Endodermal cell (in vitro differentiated cells): Measurements from ENCODE around the gene BZW1. TPM values are rescaled to one million over a fixed set of nuclear protein-coding genes. Genes with fewer than 3 reads are reported as not detected.

Experiments used
- DNase-seq: peaks from one replicate; pipeline ENCODE4 v3.0.0-alpha.2; 2017
- H3K27ac ChIP-seq: 2 replicates; pipeline ENCODE4 v1.5.1; 2013; ENCODE audit warnings: mild to moderate bottlenecking, low read depth, low read length, moderate library complexity
- H3K27me3 ChIP-seq: 2 replicates; pipeline ENCODE4 v1.6.1; 2013; ENCODE audit warnings: mild to moderate bottlenecking, low read length, moderate library complexity; ENCODE audit not compliant: insufficient read depth, control insufficient read depth, poor library complexity, severe bottlenecking
- H3K36me3 ChIP-seq: 2 replicates; pipeline ENCODE4 v1.7.0; 2013; ENCODE audit warnings: mild to moderate bottlenecking, low read length, moderate library complexity; ENCODE audit not compliant: control insufficient read depth, insufficient read depth
- H3K4me1 ChIP-seq: one replicate; pipeline ENCODE4 v1.7.0; 2013; ENCODE audit warnings: low read length; ENCODE audit not compliant: control insufficient read depth, insufficient read depth
- H3K4me3 ChIP-seq: 2 replicates; pipeline ENCODE4 v1.5.1; 2013; ENCODE audit warnings: mild to moderate bottlenecking, low read length, moderate library complexity
- H3K9ac ChIP-seq: 2 replicates; pipeline ENCODE4 v1.6.1; 2013; ENCODE audit warnings: mild to moderate bottlenecking, low read length, moderate library complexity; ENCODE audit not compliant: poor library complexity, severe bottlenecking; ENCODE audit errors: extremely low read depth
- H3K9me3 ChIP-seq: 2 replicates; pipeline ENCODE4 v1.6.1; 2013; ENCODE audit warnings: mild to moderate bottlenecking, low read length, moderate library complexity; ENCODE audit not compliant: control insufficient read depth
- H3K27ac Mint-ChIP-seq: 2 replicates; pipeline ENCODE4 v1.8.0; 2020; ENCODE audit warnings: mixed read lengths
- H3K27me3 Mint-ChIP-seq: 2 replicates; pipeline ENCODE4 v1.8.0; 2021; ENCODE audit warnings: mild to moderate bottlenecking, mixed read lengths; ENCODE audit not compliant: insufficient read depth
- H3K36me3 Mint-ChIP-seq: 2 replicates; pipeline ENCODE4 v1.8.0; 2020; ENCODE audit warnings: low read depth, mixed read lengths
- H3K4me1 Mint-ChIP-seq: 2 replicates; pipeline ENCODE4 v1.8.0; 2020; ENCODE audit warnings: mixed read lengths
- H3K4me3 Mint-ChIP-seq: 2 replicates; pipeline ENCODE4 v1.8.0; 2020; ENCODE audit warnings: mild to moderate bottlenecking, moderate library complexity, mixed read lengths
- H3K9me3 Mint-ChIP-seq: 2 replicates; pipeline ENCODE4 v1.8.0; 2020; ENCODE audit warnings: mild to moderate bottlenecking, mixed read lengths
- WGBS, 2 experiments: methylation state at CpG; one replicate each; pipeline versions ENCODE4 v1.1.5 to v1.1.7; 2013; ENCODE audit warnings: missing lambda C conversion rate in 2 of 2, mixed read lengths in 1 of 2; ENCODE audit not compliant: insufficient coverage in 1 of 2, insufficient read length in 1 of 2; 5-methylcytosine and 5-hydroxymethylcytosine counted together
- total RNA-seq, 2 donors: library from RNA; stranded (reverse); fragmentation: NEBNext Ultra II Directional in 1 of 2; extraction: Animal tissue kit (Norgen Biotek cat#: 25700) in 1 of 2; gene quantifications; 2 replicates in 1 of 2; 3 replicates in 1 of 2; pipeline ENCODE4 v1.2.1, GENCODE V29; 2021
- TF ChIP-seq, protein P1 (sequence below): fragments of 200-600 bp; sonication (generic); conservative IDR thresholded peaks from 2 replicates; pipeline ENCODE4 v1.5.0; 2021; ENCODE audit warnings: antibody characterized with exemption, mild to moderate bottlenecking

BZW1 gene
- total RNA-seq, 2 donors from 2014 or later, result 314 to 323 TPM

DNA sequence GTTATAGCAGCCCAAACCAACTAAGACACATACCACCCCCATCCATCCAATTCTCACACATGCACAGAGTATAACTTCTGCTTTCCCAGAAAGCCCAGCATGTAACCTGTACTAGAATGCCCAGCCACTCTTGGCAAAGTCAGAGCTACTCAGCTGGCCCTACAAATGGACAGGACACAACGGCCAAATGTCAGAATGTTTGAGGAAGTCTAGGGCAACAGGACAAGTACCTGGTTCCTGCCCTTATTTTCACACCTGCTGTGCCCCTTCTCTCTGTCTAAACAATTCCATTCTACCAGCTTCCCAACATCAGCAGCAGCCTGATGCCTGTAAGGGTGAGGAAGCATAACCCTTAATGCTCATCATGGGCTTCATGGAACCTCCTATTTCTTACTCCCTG, 15.1 kb upstream of the BZW1 start:
- peaks cover 12% of the 10 kb centered on the region for H3K4me1 Mint-ChIP-seq
- Histone ChIP-seq H3K9ac (no peak overlapping the region), H3K4me3 (no peak overlapping the region), H3K27ac (no peak overlapping the region), H3K36me3 (no peaks in the 10 kb centered on the region), H3K4me1 (no peaks in the 10 kb centered on the region), H3K27me3 (no peaks in the 10 kb centered on the region), H3K9me3 (peaks cover 2% of the 10 kb centered on the region)
- H3K9me3 Mint-ChIP-seq, result peaks cover 3% of the 10 kb centered on the region
- H3K4me3 Mint-ChIP-seq, result no peak overlapping the region
- TF ChIP-seq, protein P1, sequence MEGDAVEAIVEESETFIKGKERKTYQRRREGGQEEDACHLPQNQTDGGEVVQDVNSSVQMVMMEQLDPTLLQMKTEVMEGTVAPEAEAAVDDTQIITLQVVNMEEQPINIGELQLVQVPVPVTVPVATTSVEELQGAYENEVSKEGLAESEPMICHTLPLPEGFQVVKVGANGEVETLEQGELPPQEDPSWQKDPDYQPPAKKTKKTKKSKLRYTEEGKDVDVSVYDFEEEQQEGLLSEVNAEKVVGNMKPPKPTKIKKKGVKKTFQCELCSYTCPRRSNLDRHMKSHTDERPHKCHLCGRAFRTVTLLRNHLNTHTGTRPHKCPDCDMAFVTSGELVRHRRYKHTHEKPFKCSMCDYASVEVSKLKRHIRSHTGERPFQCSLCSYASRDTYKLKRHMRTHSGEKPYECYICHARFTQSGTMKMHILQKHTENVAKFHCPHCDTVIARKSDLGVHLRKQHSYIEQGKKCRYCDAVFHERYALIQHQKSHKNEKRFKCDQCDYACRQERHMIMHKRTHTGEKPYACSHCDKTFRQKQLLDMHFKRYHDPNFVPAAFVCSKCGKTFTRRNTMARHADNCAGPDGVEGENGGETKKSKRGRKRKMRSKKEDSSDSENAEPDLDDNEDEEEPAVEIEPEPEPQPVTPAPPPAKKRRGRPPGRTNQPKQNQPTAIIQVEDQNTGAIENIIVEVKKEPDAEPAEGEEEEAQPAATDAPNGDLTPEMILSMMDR, result no peak
- H3K27ac Mint-ChIP-seq, result no peak overlapping the region
- DNase-seq, result no peak
- 91 to 100% methylated on average over 1 of the region's 1 CpG for WGBS, 2 experiments
- no peaks in the 10 kb centered on the region for H3K27me3 Mint-ChIP-seq
- H3K36me3 Mint-ChIP-seq, result peaks cover 2% of the 10 kb centered on the region

DNA sequence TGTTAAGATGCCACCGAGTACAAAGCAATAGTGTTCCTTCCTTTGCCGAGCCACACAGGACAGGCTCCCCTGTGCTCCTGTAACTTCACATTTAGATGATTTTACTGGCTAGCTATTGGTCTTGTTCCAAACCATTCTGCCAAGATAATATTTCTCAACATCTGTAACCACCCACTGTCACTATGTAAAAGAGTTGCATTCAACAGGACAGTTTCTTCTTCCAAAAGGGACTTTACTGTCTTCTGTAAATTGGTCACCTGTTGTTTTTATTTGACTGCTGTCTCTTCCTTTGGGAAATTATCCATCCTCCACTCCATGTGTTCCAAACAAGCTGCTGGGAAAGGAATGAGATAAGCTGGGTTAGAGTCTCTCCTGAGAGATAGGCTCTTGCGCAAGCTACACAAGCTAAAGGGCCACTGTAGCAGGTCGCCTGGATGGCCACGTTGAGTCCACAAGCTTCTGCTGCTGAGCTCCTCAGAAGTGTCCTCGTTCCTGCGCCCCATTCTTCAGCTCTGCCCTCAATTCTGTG, 14.4 kb upstream of the BZW1 start:
- Mint-ChIP-seq H3K4me3 (no peak overlapping the region), H3K27me3 (no peaks in the 10 kb centered on the region), H3K4me1 (peaks cover 9% of the 10 kb centered on the region), H3K27ac (no peak overlapping the region), H3K9me3 (peaks cover 5% of the 10 kb centered on the region), H3K36me3 (peaks cover 2% of the 10 kb centered on the region)
- no peak for DNase-seq
- WGBS, 2 experiments, result 93% methylated on average over 7 of the region's 7 CpGs
- Histone ChIP-seq H3K9me3 (peaks cover 9% of the 10 kb centered on the region), H3K4me1 (no peaks in the 10 kb centered on the region), H3K4me3 (no peak overlapping the region), H3K27ac (no peak overlapping the region), H3K9ac (no peak overlapping the region), H3K36me3 (no peaks in the 10 kb centered on the region), H3K27me3 (no peaks in the 10 kb centered on the region)
- TF ChIP-seq, protein P1, result no peak

DNA sequence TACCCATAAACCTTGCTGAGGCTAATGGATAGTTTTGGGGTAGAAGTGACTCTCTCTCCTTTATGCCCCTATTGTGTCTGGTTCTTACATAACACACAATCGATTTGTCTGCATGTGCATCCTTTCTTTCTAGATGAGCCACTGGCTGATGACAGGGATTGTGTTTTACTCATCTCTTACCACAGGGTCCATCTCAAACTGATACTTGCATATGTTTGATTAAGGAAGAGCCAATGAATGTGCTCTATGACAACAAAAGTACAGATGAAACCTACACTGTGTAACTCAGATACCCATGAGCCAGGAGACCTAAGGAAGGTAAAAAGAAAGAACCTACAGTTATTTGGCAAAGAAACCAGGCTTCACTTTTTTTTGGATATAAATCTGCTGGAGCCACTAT, 13.2 kb upstream of the BZW1 start:
- peaks cover 2% of the 10 kb centered on the region for H3K36me3 Mint-ChIP-seq
- no peak overlapping the region for H3K9ac ChIP-seq
- no peak overlapping the region for H3K27ac ChIP-seq
- H3K27me3 ChIP-seq, result no peaks in the 10 kb centered on the region
- peaks cover 5% of the 10 kb centered on the region for H3K9me3 Mint-ChIP-seq
- no peak overlapping the region for H3K27ac Mint-ChIP-seq
- H3K4me1 Mint-ChIP-seq, result peaks cover 9% of the 10 kb centered on the region
- no peak overlapping the region for H3K4me3 ChIP-seq
- peaks cover 9% of the 10 kb centered on the region for H3K9me3 ChIP-seq
- no peak for DNase-seq
- WGBS, 2 experiments, result 94 to 100% methylated on average over 1 of the region's 1 CpG
- no peaks in the 10 kb centered on the region for H3K4me1 ChIP-seq
- no peaks in the 10 kb centered on the region for H3K27me3 Mint-ChIP-seq
- no peak overlapping the region for H3K4me3 Mint-ChIP-seq
- H3K36me3 ChIP-seq, result no peaks in the 10 kb centered on the region
- TF ChIP-seq, protein P1, result no peak
